ENCODE measurements around the gene NUP155.

The NUP155 gene

DNA sequence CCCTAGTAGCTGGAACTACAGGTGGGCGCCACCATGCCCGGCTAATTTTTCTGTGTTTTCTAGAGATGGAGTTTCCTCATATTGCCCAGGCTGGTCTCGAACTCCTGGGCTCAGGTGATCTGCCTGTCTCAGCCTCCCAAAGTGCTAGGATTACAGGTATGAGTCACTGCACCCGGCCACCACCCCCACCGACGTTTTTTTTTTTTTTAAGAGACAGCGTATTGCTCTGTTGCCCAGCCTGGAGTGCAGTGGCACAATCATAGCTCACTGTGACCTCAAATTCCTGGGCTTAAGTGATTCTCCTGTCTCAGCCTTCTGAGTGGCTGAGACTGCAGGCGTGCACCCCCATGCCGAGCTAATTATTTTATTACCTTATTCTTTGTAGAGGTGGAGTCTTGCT, 46.4 kb upstream of the NUP155 start:
- POLR2A ChIA-PET: interaction anchor here (0.6 kb wide), 3 partner anchors 142 to 704 kb away, joined by 3 to 4 read pairs (median 3); no protein-coding TSS in a partner anchor
- CTCF ChIA-PET: interaction anchor here (0.6 to 1.3 kb wide), 2 partner anchors 772 to 776 kb away, joined by 3 to 5 read pairs; no protein-coding TSS in a partner anchor
- no peaks in the 10 kb centered on the region for H3K9me3 ChIP-seq (ENCODE audit: control insufficient read depth, insufficient read depth, low read depth, low read length)
- no peaks in the 10 kb centered on the region for H3K4me1 ChIP-seq (ENCODE audit: control insufficient read depth, insufficient read depth, low read length)
- H3K4me3 ChIP-seq (ENCODE audit: low read depth, low read length): no peak overlapping the region
- peaks cover 3 to 27% of the 10 kb centered on the region in 2 experiments; a peak in 2 of 3 replicates for H3K36me3 ChIP-seq (ENCODE audit: control insufficient read depth in 2 of 2, insufficient read depth in 1 of 2, low read length in 2 of 2)
- H3K27ac ChIP-seq (ENCODE audit: extremely low read depth, low read depth, low read length): no peak overlapping the region
- TF ChIP-seq, protein P1, sequence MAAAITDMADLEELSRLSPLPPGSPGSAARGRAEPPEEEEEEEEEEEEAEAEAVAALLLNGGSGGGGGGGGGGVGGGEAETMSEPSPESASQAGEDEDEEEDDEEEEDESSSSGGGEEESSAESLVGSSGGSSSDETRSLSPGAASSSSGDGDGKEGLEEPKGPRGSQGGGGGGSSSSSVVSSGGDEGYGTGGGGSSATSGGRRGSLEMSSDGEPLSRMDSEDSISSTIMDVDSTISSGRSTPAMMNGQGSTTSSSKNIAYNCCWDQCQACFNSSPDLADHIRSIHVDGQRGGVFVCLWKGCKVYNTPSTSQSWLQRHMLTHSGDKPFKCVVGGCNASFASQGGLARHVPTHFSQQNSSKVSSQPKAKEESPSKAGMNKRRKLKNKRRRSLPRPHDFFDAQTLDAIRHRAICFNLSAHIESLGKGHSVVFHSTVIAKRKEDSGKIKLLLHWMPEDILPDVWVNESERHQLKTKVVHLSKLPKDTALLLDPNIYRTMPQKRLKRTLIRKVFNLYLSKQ (tag by site-specific recombination; IDR thresholded peaks at IDR 0.05; ENCODE audit: borderline replicate concordance): no peak
- TF ChIP-seq, protein P2, sequence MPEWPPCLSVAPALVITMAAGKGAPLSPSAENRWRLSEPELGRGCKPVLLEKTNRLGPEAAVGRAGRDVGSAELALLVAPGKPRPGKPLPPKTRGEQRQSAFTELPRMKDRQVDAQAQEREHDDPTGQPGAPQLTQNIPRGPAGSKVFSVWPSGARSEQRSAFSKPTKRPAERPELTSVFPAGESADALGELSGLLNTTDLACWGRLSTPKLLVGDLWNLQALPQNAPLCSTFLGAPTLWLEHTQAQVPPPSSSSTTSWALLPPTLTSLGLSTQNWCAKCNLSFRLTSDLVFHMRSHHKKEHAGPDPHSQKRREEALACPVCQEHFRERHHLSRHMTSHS (tag by site-specific recombination; IDR thresholded peaks at IDR 0.05): no peak
- TF ChIP-seq ZNF302 (tag by site-specific recombination; IDR thresholded peaks at IDR 0.05; ENCODE audit: low read depth): no peak
- no peak for TF ChIP-seq HOXD13 (CRISPR knock-in tag; IDR thresholded peaks at IDR 0.05; ENCODE audit: borderline replicate concordance)
- no peak for TF ChIP-seq ZNF610 (tag by site-specific recombination; IDR thresholded peaks at IDR 0.05; ENCODE audit: borderline replicate concordance)
- TF ChIP-seq WT1 (tag by site-specific recombination; IDR thresholded peaks at IDR 0.05): no peak
- no peak for TF ChIP-seq BCL6B (tag by site-specific recombination; IDR thresholded peaks at IDR 0.05)
- no peak for TF ChIP-seq ZNF426 (tag by site-specific recombination; IDR thresholded peaks at IDR 0.05)
- 0 out of 2 replicates have a peak, but pooled peaks have one; percentile 30 for TF ChIP-seq ZNF2 (tag by site-specific recombination; IDR thresholded peaks at IDR 0.05)
- no peak for TF ChIP-seq ZSCAN4 (tag by site-specific recombination; IDR thresholded peaks at IDR 0.05)
- TF ChIP-seq ZNF558 (tag by site-specific recombination; IDR thresholded peaks at IDR 0.05): no peak
- TF ChIP-seq, protein P3, sequence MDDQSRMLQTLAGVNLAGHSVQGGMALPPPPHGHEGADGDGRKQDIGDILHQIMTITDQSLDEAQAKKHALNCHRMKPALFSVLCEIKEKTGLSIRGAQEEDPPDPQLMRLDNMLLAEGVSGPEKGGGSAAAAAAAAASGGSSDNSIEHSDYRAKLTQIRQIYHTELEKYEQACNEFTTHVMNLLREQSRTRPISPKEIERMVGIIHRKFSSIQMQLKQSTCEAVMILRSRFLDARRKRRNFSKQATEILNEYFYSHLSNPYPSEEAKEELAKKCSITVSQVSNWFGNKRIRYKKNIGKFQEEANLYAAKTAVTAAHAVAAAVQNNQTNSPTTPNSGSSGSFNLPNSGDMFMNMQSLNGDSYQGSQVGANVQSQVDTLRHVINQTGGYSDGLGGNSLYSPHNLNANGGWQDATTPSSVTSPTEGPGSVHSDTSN (CRISPR knock-in tag; IDR thresholded peaks at IDR 0.05): no peak
- TF ChIP-seq ZNF701 (tag by site-specific recombination; IDR thresholded peaks at IDR 0.05): no peak
- no peak for TF ChIP-seq PRDM1 (tag by site-specific recombination; IDR thresholded peaks at IDR 0.05)
- no peak for TF ChIP-seq ZNF341 (tag by site-specific recombination; IDR thresholded peaks at IDR 0.05; ENCODE audit: low read depth)
- TF ChIP-seq, protein P4, sequence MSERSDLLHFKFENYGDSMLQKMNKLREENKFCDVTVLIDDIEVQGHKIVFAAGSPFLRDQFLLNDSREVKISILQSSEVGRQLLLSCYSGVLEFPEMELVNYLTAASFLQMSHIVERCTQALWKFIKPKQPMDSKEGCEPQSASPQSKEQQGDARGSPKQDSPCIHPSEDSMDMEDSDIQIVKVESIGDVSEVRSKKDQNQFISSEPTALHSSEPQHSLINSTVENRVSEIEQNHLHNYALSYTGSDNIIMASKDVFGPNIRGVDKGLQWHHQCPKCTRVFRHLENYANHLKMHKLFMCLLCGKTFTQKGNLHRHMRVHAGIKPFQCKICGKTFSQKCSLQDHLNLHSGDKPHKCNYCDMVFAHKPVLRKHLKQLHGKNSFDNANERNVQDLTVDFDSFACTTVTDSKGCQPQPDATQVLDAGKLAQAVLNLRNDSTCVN (tag by site-specific recombination; optimal IDR thresholded peaks at IDR 0.05): no peak
- TF ChIP-seq PATZ1 (tag by site-specific recombination; IDR thresholded peaks at IDR 0.05): no peak
- no peak for TF ChIP-seq ZNF394 (tag by site-specific recombination; IDR thresholded peaks at IDR 0.05; ENCODE audit: borderline replicate concordance)
- no peak for TF ChIP-seq ZNF133 (tag by site-specific recombination; IDR thresholded peaks at IDR 0.05)
- no peak for TF ChIP-seq KLF10 (tag by site-specific recombination; IDR thresholded peaks at IDR 0.05)
- TF ChIP-seq ZNF629 (tag by site-specific recombination; IDR thresholded peaks at IDR 0.05): peak; percentile 19; the same call in 1 of the 2 replicates
- TF ChIP-seq ZNF19 (tag by site-specific recombination; IDR thresholded peaks at IDR 0.05; ENCODE audit: low read depth): no peak
- no peak for TF ChIP-seq ZNF677 (tag by site-specific recombination; IDR thresholded peaks at IDR 0.05)
- TF ChIP-seq ZNF639 (tag by site-specific recombination; IDR thresholded peaks at IDR 0.05): no peak
- TF ChIP-seq ZNF10 (tag by site-specific recombination; IDR thresholded peaks at IDR 0.05): no peak
- TF ChIP-seq ZNF354C (tag by site-specific recombination; IDR thresholded peaks at IDR 0.05; ENCODE audit: borderline replicate concordance, low read depth): no peak
- TF ChIP-seq ZNF624 (tag by site-specific recombination; IDR thresholded peaks at IDR 0.05): no peak
- TF ChIP-seq ZNF248 (tag by site-specific recombination; IDR thresholded peaks at IDR 0.05): no peak
